Suppressor macrophage treated with lipopolysaccharide for 4 hours (primary cell): Measurements from ENCODE around the gene SLC9A3.

Source experiments
- DNase-seq: peaks from one replicate; pipeline ENCODE4 v3.0.0-alpha.2; 2020

The SLC9A3 gene

DNA sequence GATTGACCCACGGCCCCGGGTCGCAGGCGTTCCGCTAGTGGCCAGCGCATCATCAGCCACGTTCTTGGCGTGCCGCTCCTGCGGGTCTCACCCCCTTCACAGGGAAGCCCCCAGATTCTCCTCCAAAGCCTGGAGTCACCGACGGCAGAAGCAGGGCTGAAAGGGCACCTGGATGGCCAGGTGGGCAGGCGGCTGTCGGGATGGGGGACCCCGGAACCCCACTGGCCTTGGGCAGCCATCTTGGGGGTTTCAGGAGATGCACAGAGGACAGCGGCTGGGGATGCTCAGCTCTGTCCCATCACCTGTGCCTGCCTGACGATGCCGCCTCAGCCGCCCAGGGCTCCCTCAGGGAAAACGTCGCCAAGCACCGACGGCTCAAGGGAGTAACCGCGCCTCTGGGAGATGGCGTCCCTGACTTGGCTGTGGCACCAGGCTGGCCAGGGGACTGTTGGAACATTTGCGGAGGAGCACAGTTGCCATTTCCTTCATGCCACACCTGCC is 14.1 kb upstream of the SLC9A3 start:
- no peak for DNase-seq

DNA sequence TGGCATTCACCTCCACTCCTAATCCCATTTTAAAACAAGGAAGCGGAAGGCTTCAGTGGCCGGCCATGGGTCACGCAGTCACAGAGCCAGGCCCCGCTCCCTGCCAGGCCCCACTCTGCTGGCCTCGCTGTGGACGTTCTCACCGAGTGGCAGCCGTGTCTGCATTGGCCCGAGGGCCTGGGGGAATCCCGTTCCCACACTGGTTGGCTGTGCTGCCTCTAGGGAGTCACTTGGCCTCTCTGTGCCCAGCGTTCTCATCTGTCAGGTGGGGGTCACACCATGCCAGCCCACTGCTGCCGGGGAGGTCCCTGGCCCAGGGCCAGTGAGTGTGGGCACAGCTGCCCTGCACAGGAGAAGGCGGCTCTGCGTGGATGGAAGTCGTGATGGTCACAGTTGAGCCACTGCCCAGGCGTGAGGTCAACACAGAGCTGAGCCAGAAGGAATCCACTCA is 13.4 kb upstream of the SLC9A3 start:
- no peak for DNase-seq

DNA sequence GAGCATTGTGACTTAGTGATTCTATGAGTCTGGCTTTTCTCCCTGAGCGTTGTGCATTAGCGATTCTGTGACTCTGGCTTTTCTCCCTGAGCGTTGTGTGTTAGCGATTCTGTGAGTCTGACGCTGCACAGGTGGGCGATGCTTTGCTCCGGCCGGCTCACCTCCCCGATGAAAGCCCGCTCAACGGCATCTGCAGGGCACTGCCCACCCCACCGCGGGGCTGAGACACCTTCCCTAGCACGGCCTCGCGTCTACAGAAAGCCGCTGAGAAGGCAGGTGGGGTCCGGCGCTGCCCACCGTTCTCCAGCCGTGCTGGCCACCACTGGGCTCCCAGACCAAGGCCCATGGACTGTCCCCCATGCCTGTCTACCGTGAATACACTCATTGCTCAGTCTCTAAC is 12.8 kb upstream of the SLC9A3 start:
- DNase-seq, result no peak

DNA sequence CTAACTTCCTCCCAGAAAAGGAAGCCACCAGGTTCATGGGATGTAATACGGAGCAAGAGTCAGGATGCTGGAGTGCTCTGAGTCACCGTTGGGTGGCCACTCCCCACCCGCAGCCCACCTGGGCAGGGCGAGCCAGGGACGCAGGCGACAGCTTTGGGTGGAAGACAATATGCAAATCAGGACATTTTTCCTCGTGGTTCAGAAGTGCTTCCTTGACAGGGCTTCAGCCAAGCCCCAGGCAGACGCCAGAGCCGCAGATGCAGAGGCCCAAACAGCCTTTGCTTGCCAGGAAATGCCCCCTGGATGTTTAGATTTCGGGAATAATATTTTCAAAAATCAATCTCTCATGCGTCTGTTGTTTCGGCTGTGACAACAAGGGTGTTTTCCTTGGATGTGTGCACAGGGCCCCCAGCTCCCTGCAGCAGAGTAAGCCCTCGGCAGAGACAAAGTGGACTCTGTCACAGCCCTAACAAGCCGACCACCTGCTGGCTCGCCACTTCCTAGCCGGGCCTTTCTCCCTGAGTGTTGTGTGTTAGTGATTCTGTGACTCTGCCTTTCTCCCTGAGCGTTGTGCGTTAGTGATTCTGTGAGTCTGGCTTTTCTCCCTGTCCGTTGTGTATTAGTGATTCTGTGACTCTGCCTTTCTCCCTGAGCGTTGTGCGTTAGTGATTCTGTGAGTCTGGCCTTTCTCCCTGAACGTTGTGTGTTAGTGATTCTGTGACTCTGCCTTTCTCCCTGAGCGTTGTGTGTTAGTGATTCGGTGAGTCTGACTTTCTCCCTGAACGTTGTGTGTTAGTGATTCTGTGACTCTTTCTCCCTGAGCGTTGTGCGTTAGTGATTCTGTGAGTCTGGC is 11.8 kb upstream of the SLC9A3 start:
- DNase-seq, result no peak

DNA sequence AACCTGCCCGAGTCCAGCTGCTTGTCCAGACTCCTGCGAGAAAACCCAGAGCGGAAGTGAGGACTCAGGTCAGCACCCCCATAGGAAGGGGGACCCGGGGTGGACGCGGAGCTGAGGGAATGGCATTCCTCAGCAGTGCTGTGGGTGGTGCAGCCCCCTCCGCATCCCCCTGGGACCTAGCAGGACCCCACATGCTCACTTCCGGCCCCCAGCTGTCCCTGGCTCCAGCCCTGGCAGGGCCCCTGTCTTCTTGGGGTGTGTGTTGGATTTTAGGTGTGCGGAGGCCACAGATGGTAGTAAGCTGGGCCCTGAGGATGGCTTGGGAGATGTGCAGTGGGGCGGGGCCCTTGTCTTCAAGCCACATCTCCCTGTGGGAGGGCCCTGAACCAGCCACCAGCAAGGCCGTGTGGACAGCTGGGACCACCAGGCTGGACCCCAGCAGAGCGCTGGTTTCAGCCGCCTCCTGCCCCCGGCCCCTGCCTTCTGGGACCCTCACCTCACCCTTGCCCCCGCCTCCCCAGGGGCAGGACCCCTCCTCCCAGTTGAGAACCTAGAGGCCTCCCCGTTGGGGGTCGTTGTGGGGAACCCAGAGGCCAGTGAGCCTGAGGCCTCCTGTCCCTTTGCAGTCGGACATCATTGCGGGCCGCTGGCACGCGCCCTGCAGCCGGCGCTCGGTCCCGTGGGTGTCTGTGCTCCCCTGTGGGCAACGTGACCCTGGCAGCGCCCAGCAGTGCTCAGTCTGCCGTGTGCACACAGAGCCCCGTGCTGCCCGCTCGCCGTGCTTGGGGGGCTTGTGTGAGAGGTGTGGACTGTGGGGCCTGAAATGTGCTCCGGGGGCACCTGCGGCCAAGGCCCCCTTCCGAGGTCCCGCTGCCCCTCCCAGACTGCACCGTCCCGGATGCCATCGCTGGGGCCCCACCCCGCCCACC is 10.8 kb upstream of the SLC9A3 start:
- no peak for DNase-seq

DNA sequence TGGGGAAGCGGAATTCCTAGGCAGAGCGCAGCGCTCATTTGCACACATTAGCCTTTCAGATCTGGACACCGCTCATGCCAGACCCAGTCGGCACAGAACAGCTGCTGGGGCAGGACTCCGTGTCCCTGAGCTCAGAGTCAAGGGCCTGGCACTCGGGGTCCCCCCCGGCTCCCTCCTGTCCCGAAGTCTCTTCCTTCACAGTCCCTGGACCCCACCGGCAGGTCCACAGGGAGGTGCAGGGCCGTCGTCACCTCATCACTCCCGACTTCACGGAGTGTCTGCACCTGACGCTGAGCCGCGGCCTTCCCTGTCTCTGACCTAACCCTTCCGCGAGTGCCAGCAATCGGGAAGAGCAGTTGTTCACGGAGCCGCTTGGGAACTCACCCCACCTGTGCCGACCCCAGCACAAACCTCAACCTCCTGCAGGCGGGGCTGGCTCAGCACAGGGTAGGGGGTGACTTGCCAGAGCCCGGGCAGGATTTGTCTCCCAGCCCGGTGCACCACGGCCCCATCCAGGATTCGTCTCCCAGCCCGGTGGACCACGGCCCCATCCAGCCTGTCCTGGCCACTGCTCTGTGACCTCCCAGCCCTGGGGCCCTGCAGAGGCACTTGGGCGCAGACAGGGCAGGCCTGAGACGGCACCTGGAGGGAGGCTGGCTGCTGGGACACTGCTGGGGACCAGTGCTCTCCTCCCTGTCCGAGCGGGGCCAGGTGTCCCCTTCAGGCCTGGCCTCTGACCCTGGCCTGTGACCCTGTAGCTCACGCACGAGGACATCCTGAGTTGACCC is 9.9 kb upstream of the SLC9A3 start:
- no peak for DNase-seq

DNA sequence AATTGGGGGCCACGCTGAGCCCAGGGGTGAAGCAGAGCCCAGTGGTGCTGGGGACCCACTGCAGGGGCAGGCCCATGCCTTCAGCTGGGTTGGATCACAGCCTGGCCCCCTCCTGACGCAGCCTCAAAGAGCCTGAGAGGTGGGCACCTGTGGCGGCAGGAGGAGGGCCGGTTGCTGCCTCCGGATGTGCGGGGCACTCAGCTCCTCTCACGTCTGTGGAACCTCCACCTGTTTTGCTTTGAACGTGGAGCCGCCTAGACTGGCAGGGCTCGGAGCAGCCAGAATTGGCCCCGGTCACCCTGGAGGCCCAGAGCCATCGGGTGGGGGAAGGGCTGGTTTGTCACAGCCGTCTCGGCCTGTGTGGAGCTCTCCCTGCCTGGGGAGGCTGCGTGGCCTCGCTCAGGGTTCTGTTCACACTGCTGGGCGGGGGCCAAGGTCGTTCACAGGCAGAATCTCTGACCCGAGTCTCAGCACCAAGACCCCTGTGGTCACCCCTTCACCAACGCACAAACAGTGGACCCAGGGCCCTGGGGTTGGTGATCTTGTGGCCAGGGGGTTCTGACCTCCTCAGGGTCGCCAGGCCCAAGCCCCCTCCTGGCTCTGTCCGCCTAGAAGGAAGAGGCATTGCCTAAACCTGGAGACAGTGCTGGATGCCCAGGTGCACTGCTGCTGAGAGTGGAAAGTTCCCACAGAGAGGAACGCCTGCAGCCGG is 9.2 kb upstream of the SLC9A3 start:
- no peak for DNase-seq

DNA sequence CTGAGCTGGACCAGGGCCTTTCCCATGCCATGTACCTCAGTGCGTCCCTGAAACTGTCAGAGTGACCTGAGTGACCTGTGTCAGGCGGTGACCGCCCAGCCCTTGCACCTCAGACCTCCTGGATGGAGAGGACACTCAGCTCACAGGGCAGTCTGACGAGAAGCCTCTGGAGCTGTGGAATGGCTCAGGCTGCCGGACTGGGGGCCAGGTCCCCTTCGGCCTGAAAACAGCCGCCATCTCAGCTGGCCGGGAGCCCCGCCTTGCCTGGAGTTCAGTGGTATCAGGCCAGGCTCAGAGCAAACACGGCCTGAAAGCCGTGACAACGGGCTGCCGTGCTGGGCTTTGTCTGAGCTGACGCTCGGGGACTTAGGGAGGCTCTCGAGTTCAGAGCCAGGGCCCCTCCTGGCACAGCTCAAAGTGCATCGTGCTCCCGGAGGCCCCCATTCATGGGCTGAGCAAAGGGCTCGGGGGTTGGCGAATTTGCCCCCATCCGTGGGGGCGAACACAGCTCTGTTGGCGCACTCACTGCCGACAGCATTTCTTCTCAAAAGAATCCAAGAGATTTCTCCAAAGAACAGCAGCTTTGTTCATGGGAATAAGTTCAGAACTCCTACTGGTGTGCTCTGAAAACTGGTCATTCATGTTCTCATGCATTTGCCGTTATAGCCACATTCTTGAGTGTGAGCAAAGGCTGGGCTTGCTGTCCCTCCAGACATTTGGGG is 8.4 kb upstream of the SLC9A3 start:
- no peak for DNase-seq

DNA sequence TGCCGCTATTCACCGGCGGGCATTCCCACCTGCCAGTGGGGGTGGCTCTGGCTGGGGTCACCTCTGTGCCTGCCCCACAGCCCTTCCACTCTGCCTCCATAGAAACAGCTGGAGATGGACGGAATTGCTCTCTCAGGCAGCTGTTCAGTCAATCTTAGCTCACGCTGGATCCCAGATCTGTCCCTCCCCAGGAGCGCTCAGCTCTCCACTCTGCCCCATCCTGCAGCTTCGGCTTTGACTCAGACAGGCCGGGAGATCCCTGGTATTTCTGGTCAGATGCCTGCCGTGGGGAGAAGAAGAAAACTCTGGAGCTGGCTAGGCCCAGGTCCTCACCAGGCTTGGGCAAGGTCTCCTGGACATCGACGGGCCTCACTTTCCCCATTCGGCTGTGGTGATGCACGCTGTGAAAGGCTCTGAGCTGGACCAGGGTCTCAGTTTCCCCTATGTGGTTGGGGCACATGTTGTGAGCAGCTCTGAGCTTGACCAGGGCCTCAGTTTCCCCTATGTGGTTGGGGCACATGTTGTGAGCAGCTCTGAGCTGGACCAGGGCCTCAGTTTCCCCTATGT is 7.6 kb upstream of the SLC9A3 start:
- DNase-seq, result no peak

DNA sequence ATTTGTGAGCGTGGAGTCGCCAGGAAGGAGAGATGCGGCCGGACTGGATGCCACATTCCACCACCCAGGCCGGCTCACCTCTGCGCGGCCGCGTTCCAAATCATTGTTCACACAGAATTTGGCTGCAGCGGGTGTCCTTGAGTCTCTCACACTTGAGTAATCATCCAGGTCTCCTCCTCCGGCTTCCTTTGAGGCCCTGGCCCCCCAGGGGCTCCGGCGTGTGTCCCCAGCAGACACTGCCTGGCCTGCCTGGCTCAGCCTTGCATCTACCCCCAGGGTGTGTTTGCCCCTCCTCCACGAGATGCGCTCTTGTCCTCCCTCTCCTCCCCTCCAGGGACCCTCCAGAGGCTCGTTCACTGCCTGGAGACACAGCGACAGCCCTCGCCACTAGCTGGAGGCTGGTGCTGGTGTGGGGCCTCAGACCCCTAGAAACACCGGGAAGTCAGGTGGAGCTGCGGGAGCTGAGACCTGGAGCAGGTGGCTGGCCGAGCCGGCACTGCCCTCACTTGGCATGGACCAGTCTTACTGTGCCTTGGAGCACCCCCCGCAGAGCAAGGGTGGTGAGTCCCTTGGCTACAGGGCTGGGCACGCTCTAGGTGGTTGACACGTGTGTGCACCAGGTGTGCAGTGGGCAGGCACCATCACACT is 7.0 kb upstream of the SLC9A3 start:
- DNase-seq, result no peak

DNA sequence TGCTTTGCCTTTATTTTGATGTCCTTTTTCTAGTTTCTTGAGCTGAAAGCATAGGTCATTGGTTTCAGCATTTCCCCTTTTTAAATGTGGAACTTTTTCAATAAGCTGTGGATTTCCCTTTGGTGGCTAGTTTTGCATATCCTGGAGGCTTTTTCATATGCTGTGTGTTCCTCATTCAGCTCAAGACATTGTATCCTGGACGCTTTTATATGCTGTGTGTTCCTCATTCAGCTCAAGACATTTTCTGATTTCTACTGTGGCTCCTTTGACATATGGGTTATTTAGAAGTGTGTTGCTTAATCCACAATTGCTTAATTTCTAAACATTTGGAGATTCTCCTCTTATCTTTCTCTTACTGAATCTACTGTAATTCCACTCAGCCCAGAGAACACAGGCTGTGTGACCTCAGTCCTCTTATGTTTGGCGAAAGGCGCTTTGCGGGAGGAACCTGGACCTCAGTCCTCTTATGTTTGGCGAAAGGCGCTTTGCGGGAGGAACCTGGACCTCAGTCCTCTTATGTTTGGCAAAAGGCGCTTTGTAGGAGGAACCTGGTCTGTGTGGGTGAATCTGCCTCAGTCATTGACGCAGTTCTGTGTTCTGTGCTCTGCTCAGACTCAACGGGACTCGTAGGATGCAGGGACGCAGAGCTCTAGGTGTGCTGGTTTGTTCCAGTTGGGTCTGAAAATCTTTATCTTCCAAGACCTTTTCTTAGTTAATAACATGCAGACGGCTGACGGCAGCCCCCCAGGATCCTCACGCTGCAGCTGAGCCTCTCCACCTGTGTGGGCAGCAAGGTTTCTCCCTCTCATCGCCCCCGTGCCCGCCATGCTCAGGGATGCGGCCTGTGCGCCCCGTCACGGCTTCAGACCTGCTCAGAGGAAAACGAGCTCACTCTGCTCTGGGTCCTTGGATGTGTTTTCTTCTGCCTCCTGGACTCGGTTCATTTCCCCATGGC is 6.0 kb upstream of the SLC9A3 start:
- peak; percentile 91 for DNase-seq

DNA sequence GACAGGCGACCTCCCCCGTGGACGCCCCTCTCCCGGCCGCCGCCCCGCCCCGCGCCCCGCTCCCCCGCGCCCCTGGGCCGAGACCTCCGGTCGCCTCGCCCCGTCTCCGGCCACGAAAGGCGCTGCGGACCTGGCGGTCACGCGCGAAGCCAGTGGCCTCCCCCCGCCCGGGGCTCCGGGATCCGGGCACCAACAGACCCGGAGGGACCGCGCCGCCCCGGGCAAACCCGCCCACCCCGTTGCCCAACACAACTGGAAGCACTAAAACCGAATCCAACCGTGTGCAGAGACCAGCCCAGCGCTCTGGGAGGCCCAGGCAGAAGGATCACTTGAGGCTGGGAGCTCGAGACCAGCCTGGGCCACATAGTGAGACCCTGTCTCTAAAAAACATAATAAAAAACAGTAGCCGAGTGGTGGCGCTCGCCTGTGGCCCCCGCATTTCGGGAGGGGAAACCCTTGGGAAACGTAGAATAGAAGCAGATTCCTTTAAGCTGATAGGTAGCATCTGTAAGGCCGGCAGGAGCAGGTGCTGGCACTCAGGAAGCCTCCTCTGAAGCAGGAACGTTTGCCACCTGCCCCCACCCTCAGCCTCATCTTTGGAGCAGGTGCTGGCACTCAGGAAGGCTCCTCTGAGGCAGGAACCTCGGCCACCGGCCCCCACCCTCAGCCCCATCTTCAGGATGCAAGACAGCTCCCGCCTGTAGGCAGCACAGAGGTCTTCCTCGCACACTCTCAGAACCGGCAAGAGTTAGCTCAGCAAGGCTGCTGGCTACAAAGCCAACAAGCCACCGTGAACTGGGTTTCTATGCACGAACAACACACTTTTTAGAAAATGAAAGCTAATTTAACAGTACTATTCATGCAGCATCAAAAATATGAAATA is 4.6 kb upstream of the SLC9A3 start:
- DNase-seq, result no peak

DNA sequence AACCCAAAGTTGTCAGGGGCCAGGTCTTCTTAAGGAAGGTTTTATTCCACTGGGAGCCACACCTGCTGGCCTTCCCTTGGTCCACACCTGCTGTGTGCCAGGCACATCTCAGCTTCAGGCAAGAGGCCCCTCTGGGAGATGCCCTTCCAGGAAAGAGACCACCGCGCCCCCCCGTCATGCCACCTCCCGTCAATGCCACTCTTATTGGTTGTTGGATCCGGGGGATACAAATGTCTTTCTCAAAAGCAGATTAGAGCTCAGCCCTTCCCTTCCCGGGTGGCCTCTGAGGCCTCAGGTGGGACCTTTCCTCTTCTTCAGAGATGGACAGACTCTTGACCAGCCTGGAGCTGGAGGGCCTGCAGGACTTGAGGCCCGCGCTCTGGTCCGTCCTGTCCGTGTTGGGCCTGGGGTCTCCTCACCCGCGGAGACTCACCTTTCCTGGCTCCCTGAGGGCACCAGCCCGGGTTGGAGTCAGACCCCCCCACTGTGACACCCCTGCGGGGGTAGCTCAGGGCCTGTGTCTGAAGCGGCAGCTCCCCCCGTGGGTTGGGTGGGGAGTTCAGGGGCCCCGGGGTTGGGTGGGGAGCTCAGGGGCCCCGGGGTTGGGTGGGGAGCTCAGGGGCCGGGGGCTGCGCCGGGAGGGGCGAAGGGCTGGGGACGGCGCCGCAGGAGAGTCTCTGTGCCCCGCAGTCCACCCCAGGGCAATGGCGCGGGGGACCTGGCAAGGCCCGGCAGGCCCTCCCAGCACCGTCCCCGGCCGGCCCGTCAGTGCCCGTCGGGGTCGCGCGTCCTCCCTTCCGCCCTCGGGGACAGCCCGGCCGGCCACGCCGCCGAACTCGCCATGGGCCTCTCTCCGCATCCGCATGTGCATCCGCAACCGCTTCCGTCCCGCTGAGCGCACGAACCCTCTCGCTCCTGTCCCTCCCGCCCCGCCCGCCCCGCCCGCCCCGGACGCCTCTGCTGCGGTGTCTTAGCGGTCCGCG is 3.7 kb upstream of the SLC9A3 start:
- DNase-seq, result no peak

DNA sequence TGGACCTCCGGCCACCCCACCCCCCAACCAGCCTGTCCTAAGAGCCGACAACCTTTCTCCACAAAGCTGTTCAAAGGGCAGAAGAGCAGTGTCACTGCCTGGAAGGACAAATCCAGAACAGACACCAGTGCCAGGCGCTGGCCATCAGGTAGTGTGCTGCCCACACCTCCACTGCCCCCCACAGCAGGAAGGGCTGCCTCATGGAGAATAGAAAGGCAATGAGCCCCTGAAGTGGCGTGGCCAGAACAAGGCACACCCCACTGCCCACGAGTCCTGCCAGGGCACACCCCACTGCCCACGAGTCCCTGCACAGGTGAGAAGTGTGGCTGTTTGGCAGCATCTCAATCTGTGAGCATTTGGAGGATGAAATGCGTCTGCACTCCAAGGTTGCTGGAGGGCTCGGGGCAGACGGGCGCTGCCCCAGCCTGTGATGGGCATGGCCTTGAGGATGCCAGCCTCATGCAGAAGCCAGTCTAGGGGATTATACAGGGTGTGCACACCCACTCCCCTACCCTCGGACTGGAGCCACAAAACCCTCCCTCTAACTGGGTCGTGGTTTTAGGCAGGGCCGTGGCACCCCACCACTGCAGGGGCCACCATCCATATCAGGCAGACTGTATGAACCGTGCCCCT is 2.3 kb upstream of the SLC9A3 start:
- DNase-seq, result no peak

DNA sequence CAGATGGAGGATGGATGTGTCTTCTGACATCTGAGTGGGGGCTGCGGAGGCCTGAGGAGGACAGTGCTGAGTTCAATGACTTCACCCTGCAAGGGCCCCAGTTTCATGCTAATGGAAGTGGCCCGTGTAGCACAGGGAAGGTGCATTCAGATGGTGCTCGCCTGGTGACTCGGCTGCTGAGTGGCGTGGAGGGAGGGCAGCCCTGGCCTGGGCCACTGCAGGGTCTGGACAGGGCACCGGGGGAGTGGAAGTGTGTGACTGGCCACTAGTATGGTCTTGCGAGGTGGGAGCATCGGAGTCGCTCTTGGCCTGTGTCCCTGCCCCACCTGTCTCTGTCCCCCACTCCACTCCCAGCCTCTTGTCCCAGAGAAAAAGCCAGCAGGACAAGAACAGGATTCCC is 1.7 kb upstream of the SLC9A3 start:
- no peak for DNase-seq

DNA sequence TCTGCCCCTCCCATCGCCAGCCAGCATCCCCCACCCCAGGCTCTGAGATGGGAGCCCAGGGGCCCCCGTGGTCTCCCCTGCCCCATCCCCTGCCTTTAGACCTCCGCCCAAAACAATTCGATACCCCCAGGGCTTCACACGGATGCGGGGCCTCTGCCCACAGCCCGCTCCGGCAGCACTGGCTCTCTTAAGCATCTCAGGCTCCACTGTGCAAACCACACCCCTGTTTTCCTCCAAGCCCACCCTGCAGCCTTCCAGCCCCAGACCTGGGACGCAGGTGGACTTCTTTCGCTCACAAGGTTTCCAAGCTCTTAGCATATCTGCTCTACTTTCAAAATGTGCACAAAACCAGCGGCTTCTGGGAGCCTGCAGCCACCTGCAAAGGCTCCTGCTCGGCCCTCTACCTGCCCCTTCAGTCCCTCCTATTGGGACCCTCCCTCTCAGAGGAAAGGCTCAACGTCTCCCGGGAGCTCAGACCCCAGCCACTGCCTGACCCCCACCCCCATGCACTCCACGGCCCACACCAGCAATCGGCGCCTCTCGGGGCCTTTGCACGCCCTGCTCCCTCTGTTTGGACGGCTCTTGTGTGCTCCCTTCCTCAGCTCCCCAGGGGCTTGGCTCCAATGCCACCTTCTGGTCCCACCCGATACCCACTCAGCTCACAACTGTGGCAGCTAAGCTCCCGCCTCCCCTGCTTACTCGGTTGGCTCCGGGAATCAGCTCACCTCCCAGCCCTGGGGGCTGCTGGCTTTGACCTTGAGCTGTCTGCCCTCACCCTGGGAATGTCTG is 918 bp upstream of the SLC9A3 start:
- no peak for DNase-seq
